ENCODE measurements around the gene PTPN7. TPM values are rescaled to one million over a fixed set of nuclear protein-coding genes. Genes with fewer than 3 reads are reported as not detected.
"Not testable (repeated sequence)": the region's sequence is repeated elsewhere in the genome, so short reads cannot be mapped to it uniquely, and the experiment has no call there.

PTPN7 gene
- total RNA-seq, 4 donors from 2014 or later = 0.78 to 2.0 (median 1.7) TPM

- Histone ChIP-seq H3K27ac (no peak overlapping the region), H3K4me1 (peaks cover 0 to 8% (median 2%) of the 10 kb centered on the region in 3 donors), H3K36me3 (no peaks in the 10 kb centered on the region), H3K9me3 (no peaks in the 10 kb centered on the region), H3K4me3 (no peak overlapping the region), H3K27me3 (peaks cover 94% of the 10 kb centered on the region)
- WGBS, 2 donors (ENCODE audit: low coverage in 1 of 2) = 20% methylated on average over 2 of the region's 19 CpGs; no CpG with 5 or more reads in 1 of the 2 donors
- TF ChIP-seq POLR2AphosphoS5 (IDR thresholded peaks at IDR 0.05) (no peak), CTCF (IDR thresholded peaks at IDR 0.05) (peak in 3 of 4 experiments; percentile 54 to 83 (median 75)), EP300 (IDR thresholded peaks at IDR 0.05) (no peak), POLR2A (IDR thresholded peaks at IDR 0.05) (no peak)
- ATAC-seq = peak; percentile 74
Measured at GRCh38 chr1:202184750-202185460, 24.5 kb upstream of the PTPN7 start.

DNA sequence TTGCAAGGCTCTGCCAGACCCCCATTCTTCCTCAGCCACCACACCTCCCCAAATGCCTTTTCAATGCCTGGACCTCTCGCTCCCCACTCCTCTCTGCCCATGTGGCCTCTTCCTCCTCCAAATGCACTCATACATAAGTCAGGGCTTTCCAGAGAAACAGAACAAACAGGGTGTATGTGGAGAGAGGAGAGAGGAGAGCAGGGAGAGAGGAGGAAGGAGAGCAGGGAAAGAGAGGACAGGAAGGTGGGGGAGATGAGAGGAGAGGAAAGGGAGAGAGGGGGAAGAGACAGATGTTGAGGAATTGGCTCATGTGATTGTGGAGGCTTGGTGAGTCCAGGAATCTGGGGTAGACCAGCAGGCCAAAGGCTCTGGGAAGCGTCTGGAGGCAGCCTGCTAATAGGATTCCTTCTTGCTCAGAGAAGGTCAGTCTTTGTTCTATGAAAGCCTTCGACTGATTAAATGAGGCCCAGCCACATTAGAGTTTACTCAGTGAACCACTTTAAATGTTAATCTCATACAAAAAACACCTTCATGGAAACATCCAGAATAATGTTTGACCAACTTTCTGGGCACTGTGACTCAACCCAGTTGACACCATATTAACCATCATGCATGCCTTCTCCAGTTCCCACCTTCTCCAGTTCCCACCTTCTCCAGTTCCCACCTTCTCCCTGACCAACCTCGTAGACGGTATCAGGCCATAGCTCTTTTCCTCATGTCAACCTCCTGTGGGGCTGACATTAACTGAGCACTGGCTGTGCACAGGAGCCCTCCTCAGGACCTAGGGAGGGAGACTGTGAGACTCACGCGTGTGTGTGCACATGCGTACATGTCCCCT is 21.9 kb upstream of the PTPN7 start:
- Histone ChIP-seq H3K4me3 (no peak overlapping the region), H3K4me1 (peaks cover 0 to 8% (median 2%) of the 10 kb centered on the region in 3 donors), H3K27me3 (peaks cover 80% of the 10 kb centered on the region), H3K36me3 (no peaks in the 10 kb centered on the region), H3K27ac (no peak overlapping the region), H3K9me3 (no peaks in the 10 kb centered on the region)
- 91 to 92% methylated on average over 7 of the region's 8 CpGs for WGBS, 2 donors (ENCODE audit: low coverage in 1 of 2)
- TF ChIP-seq POLR2A (IDR thresholded peaks at IDR 0.05) = no peak
- TF ChIP-seq CTCF (IDR thresholded peaks at IDR 0.05) = no peak
- TF ChIP-seq EP300 (IDR thresholded peaks at IDR 0.05) = no peak
- no peak for TF ChIP-seq POLR2AphosphoS5 (IDR thresholded peaks at IDR 0.05)
- ATAC-seq = no peak

DNA sequence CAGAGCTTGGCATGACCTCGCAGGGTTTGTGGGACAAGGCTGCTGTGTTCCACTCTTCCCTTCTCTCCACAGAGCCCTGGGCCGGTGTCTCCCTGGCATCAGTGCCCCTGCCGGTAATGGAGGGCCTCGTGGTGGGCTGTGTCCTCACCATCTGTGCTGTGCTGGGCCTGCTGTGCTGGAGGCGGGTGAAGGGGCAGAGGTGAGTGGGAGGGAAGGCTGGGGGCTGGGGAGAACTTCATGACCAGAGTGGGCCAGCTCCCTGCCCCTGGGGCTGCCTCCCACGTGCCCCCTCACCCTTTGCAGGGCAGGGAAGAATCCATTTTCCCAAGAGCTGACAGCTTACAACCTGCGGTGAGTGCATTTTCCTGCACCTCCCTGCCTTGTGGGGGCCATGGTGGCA is 21.2 kb upstream of the PTPN7 start:
- 100% methylated on average over 1 of the region's 7 CpGs; no CpG with 5 or more reads in 1 of the 2 donors for WGBS, 2 donors (ENCODE audit: low coverage in 1 of 2)
- H3K27me3 ChIP-seq = peaks cover 74% of the 10 kb centered on the region
- no peaks in the 10 kb centered on the region for H3K9me3 ChIP-seq
- no peak overlapping the region for H3K4me3 ChIP-seq
- peaks cover 0 to 8% (median 2%) of the 10 kb centered on the region in 3 donors for H3K4me1 ChIP-seq
- H3K27ac ChIP-seq = no peak overlapping the region
- no peaks in the 10 kb centered on the region for H3K36me3 ChIP-seq
- no peak for ATAC-seq
- TF ChIP-seq POLR2A (IDR thresholded peaks at IDR 0.05) = no peak
- no peak for TF ChIP-seq EP300 (IDR thresholded peaks at IDR 0.05)
- TF ChIP-seq CTCF (IDR thresholded peaks at IDR 0.05) = no peak
- TF ChIP-seq POLR2AphosphoS5 (IDR thresholded peaks at IDR 0.05) = no peak

- not testable (repeated sequence) for H3K4me3 ChIP-seq, H3K9me3 ChIP-seq, H3K27ac ChIP-seq, ATAC-seq, H3K4me1 ChIP-seq, H3K36me3 ChIP-seq
- 67 to 90% methylated on average over 1 to 2 of the region's 2 CpGs for WGBS, 2 donors (ENCODE audit: low coverage in 1 of 2)
- peaks cover 66% of the 10 kb centered on the region for H3K27me3 ChIP-seq
Measured at GRCh38 chr1:202180751-202181139, 20.3 kb upstream of the PTPN7 start.

GRCh38 chr1:202179828-202180750 is 19.7 kb upstream of the PTPN7 start:
- H3K27ac ChIP-seq = no peak overlapping the region
- H3K4me1 ChIP-seq = peaks cover 0 to 6% (median 2%) of the 10 kb centered on the region in 3 donors
- 75 to 85% methylated on average over 4 to 9 of the region's 19 CpGs for WGBS, 2 donors (ENCODE audit: low coverage in 1 of 2)
- H3K9me3 ChIP-seq = no peaks in the 10 kb centered on the region
- H3K27me3 ChIP-seq = peaks cover 60% of the 10 kb centered on the region
- H3K36me3 ChIP-seq = no peaks in the 10 kb centered on the region
- no peak overlapping the region for H3K4me3 ChIP-seq
- TF ChIP-seq POLR2AphosphoS5 (IDR thresholded peaks at IDR 0.05) (no peak), POLR2A (IDR thresholded peaks at IDR 0.05) (no peak), EP300 (IDR thresholded peaks at IDR 0.05) (no peak), CTCF (IDR thresholded peaks at IDR 0.05) (no peak)
- no peak for ATAC-seq

Measured in gastroesophageal sphincter (tissue), 4 donors.